Measurements from ENCODE around the gene NPPC.

DNA sequence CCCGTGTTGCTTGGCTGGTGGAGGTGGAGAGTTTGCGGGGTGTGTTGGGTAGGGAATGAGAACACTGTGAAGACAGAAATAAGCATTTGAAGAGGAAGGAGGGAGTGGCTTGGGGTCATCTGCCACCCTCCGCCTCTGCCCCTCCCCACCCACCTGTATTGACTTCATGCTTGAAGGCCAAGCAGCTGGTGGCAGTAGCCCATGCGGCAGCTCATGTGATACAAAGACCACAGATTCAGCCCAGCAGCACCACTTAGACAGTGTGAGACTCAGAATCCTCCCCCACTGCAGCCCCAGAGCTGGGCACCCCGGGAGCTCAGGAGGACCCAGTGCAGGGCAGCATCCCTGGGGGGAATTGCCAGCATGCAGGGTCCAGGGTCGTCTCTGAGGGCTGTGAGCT, 15.4 kb downstream of the NPPC start:
- TF ChIP-seq ZNF263 (CRISPR knock-in tag; IDR thresholded peaks at IDR 0.05; ENCODE audit: low read depth): no peak
- TF ChIP-seq, protein P1, sequence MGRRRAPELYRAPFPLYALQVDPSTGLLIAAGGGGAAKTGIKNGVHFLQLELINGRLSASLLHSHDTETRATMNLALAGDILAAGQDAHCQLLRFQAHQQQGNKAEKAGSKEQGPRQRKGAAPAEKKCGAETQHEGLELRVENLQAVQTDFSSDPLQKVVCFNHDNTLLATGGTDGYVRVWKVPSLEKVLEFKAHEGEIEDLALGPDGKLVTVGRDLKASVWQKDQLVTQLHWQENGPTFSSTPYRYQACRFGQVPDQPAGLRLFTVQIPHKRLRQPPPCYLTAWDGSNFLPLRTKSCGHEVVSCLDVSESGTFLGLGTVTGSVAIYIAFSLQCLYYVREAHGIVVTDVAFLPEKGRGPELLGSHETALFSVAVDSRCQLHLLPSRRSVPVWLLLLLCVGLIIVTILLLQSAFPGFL (CRISPR knock-in tag; IDR thresholded peaks at IDR 0.05; ENCODE audit: borderline replicate concordance): no peak
- TF ChIP-seq CBFB (CRISPR knock-in tag; IDR thresholded peaks at IDR 0.05; ENCODE audit: low read depth): no peak
- TF ChIP-seq, protein P2, sequence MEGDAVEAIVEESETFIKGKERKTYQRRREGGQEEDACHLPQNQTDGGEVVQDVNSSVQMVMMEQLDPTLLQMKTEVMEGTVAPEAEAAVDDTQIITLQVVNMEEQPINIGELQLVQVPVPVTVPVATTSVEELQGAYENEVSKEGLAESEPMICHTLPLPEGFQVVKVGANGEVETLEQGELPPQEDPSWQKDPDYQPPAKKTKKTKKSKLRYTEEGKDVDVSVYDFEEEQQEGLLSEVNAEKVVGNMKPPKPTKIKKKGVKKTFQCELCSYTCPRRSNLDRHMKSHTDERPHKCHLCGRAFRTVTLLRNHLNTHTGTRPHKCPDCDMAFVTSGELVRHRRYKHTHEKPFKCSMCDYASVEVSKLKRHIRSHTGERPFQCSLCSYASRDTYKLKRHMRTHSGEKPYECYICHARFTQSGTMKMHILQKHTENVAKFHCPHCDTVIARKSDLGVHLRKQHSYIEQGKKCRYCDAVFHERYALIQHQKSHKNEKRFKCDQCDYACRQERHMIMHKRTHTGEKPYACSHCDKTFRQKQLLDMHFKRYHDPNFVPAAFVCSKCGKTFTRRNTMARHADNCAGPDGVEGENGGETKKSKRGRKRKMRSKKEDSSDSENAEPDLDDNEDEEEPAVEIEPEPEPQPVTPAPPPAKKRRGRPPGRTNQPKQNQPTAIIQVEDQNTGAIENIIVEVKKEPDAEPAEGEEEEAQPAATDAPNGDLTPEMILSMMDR (IDR thresholded peaks at IDR 0.05): no peak
- no peak for TF ChIP-seq NFE2L1 (CRISPR knock-in tag; IDR thresholded peaks at IDR 0.05)
- TF ChIP-seq, protein P3, sequence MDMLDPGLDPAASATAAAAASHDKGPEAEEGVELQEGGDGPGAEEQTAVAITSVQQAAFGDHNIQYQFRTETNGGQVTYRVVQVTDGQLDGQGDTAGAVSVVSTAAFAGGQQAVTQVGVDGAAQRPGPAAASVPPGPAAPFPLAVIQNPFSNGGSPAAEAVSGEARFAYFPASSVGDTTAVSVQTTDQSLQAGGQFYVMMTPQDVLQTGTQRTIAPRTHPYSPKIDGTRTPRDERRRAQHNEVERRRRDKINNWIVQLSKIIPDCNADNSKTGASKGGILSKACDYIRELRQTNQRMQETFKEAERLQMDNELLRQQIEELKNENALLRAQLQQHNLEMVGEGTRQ (CRISPR knock-in tag; IDR thresholded peaks at IDR 0.05): no peak
- no peak for TF ChIP-seq NR2C2 (CRISPR knock-in tag; IDR thresholded peaks at IDR 0.05)
- no peak for TF ChIP-seq ZNF219 (CRISPR knock-in tag; IDR thresholded peaks at IDR 0.05; ENCODE audit: borderline replicate concordance)
- no peak for TF ChIP-seq KAT7 (CRISPR knock-in tag; IDR thresholded peaks at IDR 0.05; ENCODE audit: borderline replicate concordance)
- TF ChIP-seq SP1 (CRISPR knock-in tag; conservative IDR thresholded peaks at IDR 0.05): no peak
